IMR-90 (cell line): Measurements from ENCODE around the gene RAD51C. TPM values are rescaled to one million over a fixed set of nuclear protein-coding genes. Genes with fewer than 3 reads are reported as not detected.
"Not testable (repeated sequence)": the region's sequence is repeated elsewhere in the genome, so short reads cannot be mapped to it uniquely, and the experiment has no call there.

Experiments used
- ATAC-seq: fragments of 200-7000 bp; cut with Tn5 transposase; 2 replicates; pipeline ENCODE4 v1.9.1; 2020; ENCODE audit warnings: low read depth, mild to moderate bottlenecking, moderate library complexity
- BruUV-seq: library from RNA; stranded (reverse); fragments of 400-500 nt; replicated peaks from 2 replicates; lab custom pipeline; 2021; lab: Mats Ljungman, UMichigan
- CTCF ChIA-PET: fragments of 300-600 bp; formaldehyde crosslinking; extraction: SDS; loops from one replicate; lab custom pipeline; 2021; ENCODE audit warnings: antibody characterized with exemption; lab: Yijun Ruan, JAX
- POLR2A ChIA-PET: fragments of 300-600 bp; sonication (Branson Sonifier 250); formaldehyde crosslinking; loops from one replicate; lab custom pipeline; 2022; ENCODE audit warnings: antibody characterized with exemption; ENCODE audit not compliant: unreplicated experiment; lab: Charles Lee
- DNase-seq: peaks from one replicate; pipeline ENCODE4 v3.0.0; 2013
- H2AFZ ChIP-seq: replicated peaks from 2 replicates; pipeline ENCODE3; 2013; ENCODE audit warnings: low read length, mild to moderate bottlenecking; ENCODE audit not compliant: poor library complexity
- H2AK5ac ChIP-seq: 2 replicates; pipeline ENCODE4 v1.6.1; 2013; ENCODE audit warnings: low read depth, low read length, inconsistent platforms
- H2AK9ac ChIP-seq: replicated peaks from 2 replicates; pipeline ENCODE3; 2013; ENCODE audit warnings: mild to moderate bottlenecking, low read depth, low read length, moderate library complexity; ENCODE audit not compliant: poor library complexity
- H2BK120ac ChIP-seq: 2 replicates; pipeline ENCODE4 v1.6.1; 2013; ENCODE audit warnings: low read depth, low read length, inconsistent platforms
- H2BK15ac ChIP-seq: 3 replicates; pipeline ENCODE4 v1.6.1; 2013; ENCODE audit warnings: low read depth, low read length, inconsistent platforms
- H2BK20ac ChIP-seq: 2 replicates; pipeline ENCODE4 v1.6.1; 2013; ENCODE audit warnings: low read depth, mild to moderate bottlenecking, inconsistent platforms, low read length, moderate library complexity
- H2BK5ac ChIP-seq: 2 replicates; pipeline ENCODE4 v1.6.1; 2013; ENCODE audit warnings: mild to moderate bottlenecking, low read depth, low read length, inconsistent platforms; ENCODE audit not compliant: poor library complexity, severe bottlenecking
- H3K14ac ChIP-seq: replicated peaks from 2 replicates; pipeline ENCODE4 v1.6.1; 2013; ENCODE audit warnings: low read depth, low read length, inconsistent platforms
- H3K18ac ChIP-seq: 2 replicates; pipeline ENCODE4 v1.6.1; 2013; ENCODE audit warnings: low read depth, low read length, control low read depth
- H3K23ac ChIP-seq: 2 replicates; pipeline ENCODE4 v1.6.1; 2013; ENCODE audit warnings: low read depth, low read length, inconsistent platforms
- H3K27ac ChIP-seq: 2 replicates; pipeline ENCODE4 v1.5.1; 2013; ENCODE audit warnings: mild to moderate bottlenecking, control low read depth, low read length; ENCODE audit not compliant: insufficient read depth
- H3K27me3 ChIP-seq: 2 replicates; pipeline ENCODE4 v1.6.1; 2013; ENCODE audit warnings: low read length; ENCODE audit not compliant: control insufficient read depth, insufficient read depth
- H3K36me3 ChIP-seq: 2 replicates; pipeline ENCODE4 v1.6.1; 2013; ENCODE audit warnings: low read length, mixed read lengths; ENCODE audit not compliant: control insufficient read depth, insufficient read depth
- H3K4ac ChIP-seq: 2 replicates; pipeline ENCODE4 v1.6.1; 2013; ENCODE audit warnings: low read depth, low read length, inconsistent platforms
- H3K4me1 ChIP-seq: 2 replicates; pipeline ENCODE4 v1.6.1; 2013; ENCODE audit warnings: low read length, mixed read lengths; ENCODE audit not compliant: control insufficient read depth, insufficient read depth
- H3K4me2 ChIP-seq: 2 replicates; pipeline ENCODE4 v1.6.1; 2013; ENCODE audit warnings: low read depth, mild to moderate bottlenecking, control low read depth, low read length, moderate library complexity
- H3K4me3 ChIP-seq: 2 replicates; pipeline ENCODE4 v1.5.1; 2013; ENCODE audit warnings: low read depth, mild to moderate bottlenecking, control low read depth, low read length, moderate library complexity; ENCODE audit not compliant: insufficient read depth
- H3K56ac ChIP-seq: 2 replicates; pipeline ENCODE4 v1.6.1; 2013; ENCODE audit warnings: low read length, inconsistent platforms; ENCODE audit not compliant: insufficient read depth; ENCODE audit errors: extremely low read depth
- H3K79me1 ChIP-seq, 2 experiments: 2 replicates each; pipeline ENCODE4 v1.6.1; 2013; ENCODE audit warnings: low read length in 2 of 2, inconsistent platforms in 1 of 2, low read depth in 1 of 2
- H3K9ac ChIP-seq: 2 replicates; pipeline ENCODE4 v1.6.1; 2013; ENCODE audit warnings: low read depth, low read length, control low read depth
- H3K9me1 ChIP-seq: 2 replicates; pipeline ENCODE4 v1.6.1; 2013; ENCODE audit warnings: low read length, inconsistent platforms; ENCODE audit not compliant: insufficient read depth
- H3K9me3 ChIP-seq: 2 replicates; pipeline ENCODE4 v1.6.1; 2013; ENCODE audit warnings: low read length; ENCODE audit not compliant: control insufficient read depth, insufficient read depth
- H4K20me1 ChIP-seq: 2 replicates; pipeline ENCODE4 v1.6.1; 2013; ENCODE audit warnings: low read length, inconsistent platforms; ENCODE audit not compliant: insufficient read depth
- H4K5ac ChIP-seq: 2 replicates; pipeline ENCODE4 v1.6.1; 2013; ENCODE audit warnings: mild to moderate bottlenecking, low read depth, low read length, control low read depth
- H4K8ac ChIP-seq, 2 experiments: 2 replicates each; pipeline ENCODE4 v1.6.1; 2013; ENCODE audit warnings: low read depth in 2 of 2, low read length in 2 of 2, control low read depth in 1 of 2, inconsistent platforms in 1 of 2
- H4K91ac ChIP-seq: 2 replicates; pipeline ENCODE4 v1.6.1; 2013; ENCODE audit warnings: low read depth, low read length, inconsistent platforms; ENCODE audit not compliant: insufficient read depth
- dilution Hi-C: fragments of 300-500 bp; cut with HindIII; formaldehyde crosslinking; loops from one replicate; pipeline ENCODE4 v1.14.3; 2018; ENCODE audit warnings: low sequenced_read_pairs; ENCODE audit not compliant: unreplicated experiment
- in situ Hi-C: fragments of 300-500 bp; cut with MboI; formaldehyde crosslinking; loops from 3 replicates; pipeline ENCODE4 v1.14.3; 2019; ENCODE audit warnings: low sequenced_read_pairs, inconsistent platforms, mixed read lengths
- intact Hi-C: fragments of 100-400 bp; cut with micrococcal nuclease; formaldehyde crosslinking; loops from 2 replicates; pipeline ENCODE4 v1.10.0; 2022
- polyA plus RNA-seq, 3 experiments: library from polyadenylated mRNA; depleted of rRNA; stranded (reverse); fragments of >200 nt; gene quantifications; 2 replicates each; pipeline ENCODE4 v1.2.3, GENCODE V29; 2012; ENCODE audit warnings: low replicate concordance in 1 of 3
- total RNA-seq: library from RNA; depleted of rRNA; stranded (reverse); fragments of >200 nt; gene quantifications from 2 replicates; pipeline ENCODE4 v1.2.3, GENCODE V29; 2012

Gene RAD51C
- total and polyA plus RNA-seq, 2 of the 4 experiments (the other 2 are of a cell fraction): 21.1 to 28.3 TPM

- H3K9ac ChIP-seq, H4K5ac ChIP-seq, intact Hi-C loops, H2BK15ac ChIP-seq, ATAC-seq, H3K4ac ChIP-seq, H2AFZ ChIP-seq, H3K27me3 ChIP-seq, POLR2A ChIA-PET, H4K8ac ChIP-seq, H2AK9ac ChIP-seq, H4K91ac ChIP-seq, H3K9me1 ChIP-seq, H2BK20ac ChIP-seq, H3K27ac ChIP-seq, H3K56ac ChIP-seq, DNase-seq, H3K4me2 ChIP-seq, H3K4me1 ChIP-seq, H3K23ac ChIP-seq, dilution Hi-C loops, in situ Hi-C loops, H2BK120ac ChIP-seq, H2BK5ac ChIP-seq, H3K18ac ChIP-seq, BruUV-seq, H3K9me3 ChIP-seq, H4K20me1 ChIP-seq, H3K36me3 ChIP-seq, H2AK5ac ChIP-seq, H3K79me1 ChIP-seq, H3K14ac ChIP-seq, H3K4me3 ChIP-seq: not testable (repeated sequence)
- CTCF ChIA-PET: interaction anchor here (0.6 to 1.0 kb wide), 3 partner anchors 17 to 191 kb away, joined by 3 to 5 read pairs (median 4); no protein-coding TSS in a partner anchor
Measured at GRCh38 chr17:58749627-58750026, 57.2 kb downstream of the RAD51C start.
